NCI-H2196 treated with DMSO at 0.1 percent for 48 hours (cell line): ENCODE results near the gene RALGAPA1.
A peak's percentile ranks its signal among the peaks of the same experiment; 100 is the strongest.
"Not testable (repeated sequence)": the region's sequence is repeated elsewhere in the genome, so short reads cannot be mapped to it uniquely, and the experiment has no call there.

ENCODE experiments used
- DNase-seq: peaks from one replicate; lab custom pipeline; 2025; ENCODE audit not compliant: unreplicated experiment; lab: John Stamatoyannopoulos, UW

RALGAPA1 gene

GRCh38 chr14:35808638-35809563 is at the start of gene RALGAPA1:
TSS of gene RALGAPA1 (minus strand) at chr14:35809295. CDS start at chr14:35808835, 460 bp downstream.
- peak; percentile 93 for DNase-seq

- DNase-seq: no peak
Observed at GRCh38 chr14:35858521-35859209, 49.6 kb upstream of the RALGAPA1 start.

GRCh38 chr14:35855876-35856481 is 46.9 kb upstream of the RALGAPA1 start:
- no peak for DNase-seq

DNA sequence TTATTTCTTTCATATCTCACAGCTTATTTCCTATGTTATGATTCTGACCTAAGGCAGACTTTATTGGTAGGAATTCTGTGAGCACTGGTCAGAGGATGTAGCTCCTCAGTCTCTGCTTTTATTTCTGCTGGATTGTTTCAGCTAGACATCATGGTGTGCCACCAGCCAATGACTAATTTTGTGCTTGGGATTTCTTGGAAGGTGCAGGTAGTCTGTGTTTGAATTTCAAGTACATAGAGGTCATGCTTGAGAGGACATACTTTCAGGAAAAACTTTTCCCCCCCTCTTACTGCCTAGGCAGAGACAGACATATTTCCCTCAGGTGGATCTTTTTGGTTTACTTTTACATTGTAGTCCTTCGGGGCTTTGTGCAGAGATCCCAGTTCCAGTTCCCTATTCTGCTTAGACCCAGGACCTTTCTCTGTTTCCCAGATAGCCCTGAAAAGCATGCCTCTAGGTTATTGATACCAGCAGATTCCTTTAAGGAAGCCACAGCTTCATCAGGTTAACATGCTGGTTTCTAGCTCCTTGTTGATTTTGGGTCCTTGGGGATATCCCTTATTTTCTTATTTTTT is 45.7 kb upstream of the RALGAPA1 start:
- no peak for DNase-seq

DNA sequence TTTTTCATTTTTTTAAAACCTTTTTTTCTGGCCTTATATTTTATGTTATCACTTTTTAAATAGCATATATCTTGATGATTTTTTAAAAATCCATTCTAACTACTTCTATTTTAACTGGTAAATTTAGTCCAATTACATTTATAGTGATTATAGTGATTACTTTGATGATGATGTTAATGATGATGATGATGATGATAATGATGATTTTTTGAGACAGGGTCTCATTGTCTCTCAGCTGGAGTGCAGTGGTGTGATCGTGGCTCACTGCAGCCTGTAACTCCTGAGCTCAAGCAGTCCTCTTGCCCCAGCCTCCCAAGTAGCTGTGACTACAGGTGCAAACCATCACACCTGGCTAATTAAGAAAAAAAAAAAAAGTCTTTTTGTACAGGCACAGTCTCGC is 44.1 kb upstream of the RALGAPA1 start:
- no peak for DNase-seq

DNA sequence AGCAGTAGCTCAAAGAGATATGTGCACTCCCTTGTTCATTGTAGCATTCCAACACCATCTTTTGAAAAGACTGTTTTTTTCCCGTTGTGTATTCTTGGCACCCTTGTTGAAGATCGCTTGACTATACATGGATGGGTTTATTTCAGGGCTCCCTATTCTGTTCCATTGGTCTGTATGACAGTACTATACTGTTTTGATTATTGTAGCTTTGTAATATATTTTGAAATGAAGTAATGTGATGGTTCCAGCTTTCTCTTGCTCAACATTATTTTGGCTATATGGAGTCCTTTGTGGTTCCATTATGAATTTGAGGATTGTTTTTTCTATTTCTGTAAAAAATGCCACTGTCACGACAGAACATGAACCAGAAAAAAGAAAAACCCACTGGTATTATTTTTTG is 42.7 kb upstream of the RALGAPA1 start:
- DNase-seq: no peak

GRCh38 chr14:35849122-35849521 is 40.0 kb upstream of the RALGAPA1 start:
- DNase-seq: no peak

DNA sequence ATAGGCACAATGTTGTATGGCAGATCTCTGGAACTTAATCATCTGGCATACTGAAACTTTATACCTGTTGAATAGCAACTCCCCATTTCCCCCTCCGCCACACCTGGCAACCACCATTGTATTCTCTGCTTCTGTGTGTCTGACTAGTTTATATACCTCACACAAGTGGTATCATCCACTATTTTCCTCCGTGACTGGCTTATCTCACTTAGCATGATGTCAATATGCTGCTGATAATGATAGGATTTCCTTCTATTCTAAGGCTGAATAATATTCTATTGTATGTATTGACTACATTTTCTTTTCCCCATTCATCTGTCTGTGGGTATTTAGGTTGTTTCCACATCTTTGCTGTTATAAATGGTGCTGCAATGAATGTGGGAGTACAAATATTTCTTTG is 38.5 kb upstream of the RALGAPA1 start:
- DNase-seq: no peak

DNA sequence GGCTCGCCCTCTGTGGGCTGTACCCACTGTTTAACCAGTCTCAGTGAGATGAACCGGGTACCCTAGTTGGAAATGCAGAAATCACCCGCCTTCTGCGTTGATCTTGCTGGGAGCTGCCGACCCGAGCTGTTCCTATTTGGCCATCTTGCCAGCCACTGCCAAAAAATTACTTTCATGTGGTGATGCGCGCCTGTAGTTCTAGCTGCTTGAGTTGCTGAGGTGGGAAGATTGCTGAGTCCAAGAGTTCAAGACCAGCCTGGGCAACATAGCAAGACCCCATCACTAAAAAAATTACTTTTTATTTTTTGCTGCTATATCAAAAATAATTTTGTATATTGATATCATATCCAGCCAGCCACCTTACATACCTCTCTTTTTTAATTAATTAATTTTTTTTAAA is 35.4 kb upstream of the RALGAPA1 start:
- no peak for DNase-seq

GRCh38 chr14:35842245-35842644 is 33.1 kb upstream of the RALGAPA1 start:
- DNase-seq: not testable (repeated sequence)

DNA sequence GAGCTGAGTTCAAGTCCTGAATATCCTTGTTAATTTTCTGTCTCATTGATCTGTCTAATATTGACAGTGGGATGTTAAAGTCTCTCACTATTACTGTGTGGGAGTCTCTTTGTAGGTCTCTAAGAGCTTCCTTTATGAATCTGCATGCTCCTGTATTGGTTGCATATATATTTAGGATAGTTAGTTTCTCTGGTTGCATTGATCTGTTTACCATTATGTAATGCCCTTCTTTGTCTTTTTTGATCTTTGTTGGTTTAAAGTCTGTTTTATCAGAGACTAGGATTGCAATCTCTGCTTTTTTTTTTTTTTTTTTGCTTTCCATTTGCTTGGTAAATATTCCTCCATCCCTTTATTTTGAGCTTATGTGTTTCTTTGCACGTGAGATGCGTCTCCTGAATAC is 32.6 kb upstream of the RALGAPA1 start:
- not testable (repeated sequence) for DNase-seq

- no peak for DNase-seq
Observed at GRCh38 chr14:35835208-35835982, 26.3 kb upstream of the RALGAPA1 start.

DNA sequence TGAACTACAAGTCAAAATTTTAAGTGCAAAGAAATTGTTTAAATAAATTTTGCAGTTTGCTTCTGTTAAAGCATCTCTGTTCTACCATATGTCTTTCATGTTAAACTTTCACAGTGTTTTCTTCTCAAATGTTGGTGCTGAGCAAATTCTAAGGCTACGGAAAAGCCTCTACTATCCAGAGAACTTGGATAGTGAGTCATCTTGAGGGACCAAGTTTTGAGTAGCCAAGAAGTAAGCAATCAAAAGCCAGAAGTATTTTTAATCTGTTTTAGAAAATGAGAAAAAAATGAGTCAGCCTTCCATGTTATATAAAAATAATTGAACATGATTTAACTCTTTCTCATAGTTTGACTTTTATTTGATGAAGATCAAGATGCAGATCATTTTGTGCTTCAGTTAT is 20.4 kb upstream of the RALGAPA1 start:
- DNase-seq: no peak

GRCh38 chr14:35827678-35828472 is 18.8 kb upstream of the RALGAPA1 start:
- no peak for DNase-seq

DNA sequence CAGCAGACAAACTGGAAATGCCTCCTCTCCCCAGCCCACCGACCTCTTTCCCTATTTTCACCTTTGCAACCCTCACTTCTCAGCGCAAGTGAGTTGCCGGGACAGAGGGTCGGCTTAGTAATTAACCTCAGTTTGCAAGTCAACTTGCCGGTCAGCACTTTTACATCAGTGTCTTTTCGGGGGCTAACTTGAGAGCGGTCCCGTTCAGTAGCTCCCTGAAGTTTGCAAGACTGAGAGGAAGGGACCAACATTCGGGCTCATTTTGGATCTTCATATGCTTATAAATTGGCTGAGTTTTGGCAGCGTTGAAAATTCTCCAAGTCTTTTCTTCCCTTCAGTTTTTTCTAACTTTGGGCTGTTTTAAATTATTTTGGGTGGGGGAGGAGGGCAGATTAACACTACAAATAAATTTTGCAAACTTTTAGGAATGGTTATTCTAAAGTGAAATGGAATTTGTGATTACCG is 17.9 kb upstream of the RALGAPA1 start:
- no peak for DNase-seq

- peak; percentile 99 for DNase-seq
Observed at GRCh38 chr14:35826218-35826951, 17.3 kb upstream of the RALGAPA1 start, which contains the start of gene BRMS1L. TSS of gene BRMS1L (plus strand) at chr14:35826338. CDS start at chr14:35826517, 179 bp downstream.

- DNase-seq: no peak
Observed at GRCh38 chr14:35825968-35826217, 16.8 kb upstream of the RALGAPA1 start.

DNA sequence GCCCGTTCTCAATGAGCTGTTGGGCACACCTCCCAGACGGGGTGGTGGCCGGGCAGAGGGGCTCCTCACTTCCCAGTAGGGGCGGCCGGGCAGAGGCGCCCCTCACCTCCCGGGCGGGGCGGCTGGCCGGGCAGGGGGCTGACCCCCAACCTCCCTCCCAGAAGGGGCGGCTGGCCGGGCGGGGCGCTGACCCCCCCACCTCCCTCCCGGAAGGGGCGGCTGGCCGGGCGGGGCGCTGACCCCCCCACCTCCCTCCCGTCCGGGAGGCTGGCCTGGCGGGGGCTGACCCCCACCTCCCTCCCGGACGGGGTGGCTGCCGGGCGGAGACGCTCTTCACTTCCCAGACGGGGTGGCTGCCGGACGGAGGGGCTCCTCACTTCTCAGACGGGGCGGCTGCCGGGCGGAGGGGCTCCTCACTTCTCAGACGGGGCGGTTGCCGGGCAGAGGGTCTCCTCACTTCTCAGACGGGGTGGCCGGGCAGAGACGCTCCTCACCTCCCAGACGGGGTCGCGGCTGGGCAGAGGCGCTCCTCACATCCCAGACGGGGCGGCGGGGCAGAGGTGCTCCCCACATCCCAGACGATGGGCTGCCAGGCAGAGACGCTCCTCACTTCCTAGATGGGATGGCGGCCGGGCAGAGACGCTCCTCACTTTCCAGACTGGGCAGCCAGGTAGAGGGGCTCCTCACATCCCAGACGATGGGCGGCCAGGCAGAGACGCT is 15.5 kb upstream of the RALGAPA1 start:
- not testable (repeated sequence) for DNase-seq

- DNase-seq: no peak
Observed at GRCh38 chr14:35822501-35822900, 13.4 kb upstream of the RALGAPA1 start.
